WTC11 (cell line): ENCODE data around the gene EBF3. TPM values are rescaled to one million over a fixed set of nuclear protein-coding genes. Genes with fewer than 3 reads are reported as not detected.

Experiments used
- ATAC-seq: fragments of 200-7000 bp; cut with Tn5 transposase; 2 replicates; pipeline ENCODE4 v1.10.0; 2021; ENCODE audit warnings: mild to moderate bottlenecking, moderate library complexity
- CTCF ChIA-PET: fragments of 300-600 bp; sonication (Branson Sonifier 250); formaldehyde crosslinking; loops from one replicate; lab custom pipeline; 2021; ENCODE audit warnings: antibody characterized with exemption; lab: Charles Lee
- POLR2A ChIA-PET: fragments of 350-600 bp; sonication (Branson Sonifier 250); formaldehyde crosslinking; loops from one replicate; lab custom pipeline; 2021; ENCODE audit warnings: antibody characterized with exemption; lab: Charles Lee
- DNase-seq: peaks from one replicate; pipeline ENCODE4 v3.0.0; 2021; ENCODE audit warnings: low spot score
- H3K27ac Mint-ChIP-seq: 2 replicates; pipeline ENCODE4 v1.8.0; 2021; ENCODE audit warnings: mixed read lengths
- H3K27me3 Mint-ChIP-seq: 2 replicates; pipeline ENCODE4 v1.8.0; 2021; ENCODE audit warnings: low read depth, mild to moderate bottlenecking, moderate library complexity, mixed read lengths
- H3K36me3 Mint-ChIP-seq: 2 replicates; pipeline ENCODE4 v1.8.0; 2021; ENCODE audit warnings: mixed read lengths
- H3K4me1 Mint-ChIP-seq: 2 replicates; pipeline ENCODE4 v1.8.0; 2022; ENCODE audit warnings: mixed read lengths
- H3K4me3 Mint-ChIP-seq: 2 replicates; pipeline ENCODE4 v1.8.0; 2021; ENCODE audit warnings: mild to moderate bottlenecking, moderate library complexity, mixed read lengths
- H3K9me3 Mint-ChIP-seq: 2 replicates; pipeline ENCODE4 v1.8.0; 2021; ENCODE audit warnings: mixed read lengths
- CREB1 ChIP-seq: sonication (generic); formaldehyde crosslinking; IDR thresholded peaks from 2 replicates; pipeline ENCODE4 v1.8.0; 2023; ENCODE audit warnings: mild to moderate bottlenecking, missing genetic modification reagents
- ETV6 ChIP-seq: sonication (generic); formaldehyde crosslinking; IDR thresholded peaks from 2 replicates; pipeline ENCODE4 v1.8.1; 2022; ENCODE audit warnings: mild to moderate bottlenecking, missing genetic modification reagents
- FOXJ3 ChIP-seq: sonication (generic); formaldehyde crosslinking; IDR thresholded peaks from 2 replicates; pipeline ENCODE4 v1.9.0; 2021; ENCODE audit warnings: missing genetic modification reagents, mild to moderate bottlenecking, borderline replicate concordance
- KAT7 ChIP-seq: sonication (generic); formaldehyde crosslinking; IDR thresholded peaks from 2 replicates; pipeline ENCODE4 v1.8.1; 2023; ENCODE audit warnings: missing genetic modification reagents, mild to moderate bottlenecking, borderline replicate concordance
- NR3C1 ChIP-seq: sonication (generic); formaldehyde crosslinking; conservative IDR thresholded peaks from 2 replicates; pipeline ENCODE4 v1.8.1; 2023; ENCODE audit warnings: low read depth, mild to moderate bottlenecking, missing genetic modification reagents
- SMAD3 ChIP-seq: sonication (generic); formaldehyde crosslinking; IDR thresholded peaks from 2 replicates; pipeline ENCODE4 v1.8.0; 2022; ENCODE audit warnings: missing genetic modification reagents, mild to moderate bottlenecking, borderline replicate concordance
- SOX15 ChIP-seq: fragments of 250-450 bp; sonication (Bioruptor Pico); IDR thresholded peaks from 2 replicates; pipeline ENCODE4 v1.9.0; 2021; ENCODE audit warnings: mild to moderate bottlenecking
- TCF7 ChIP-seq: sonication (generic); formaldehyde crosslinking; IDR thresholded peaks from 2 replicates; pipeline ENCODE4 v1.8.0; 2022; ENCODE audit warnings: mild to moderate bottlenecking, low read depth, missing genetic modification reagents, moderate library complexity
- TEAD4 ChIP-seq: sonication (generic); formaldehyde crosslinking; IDR thresholded peaks from 2 replicates; pipeline ENCODE4 v1.8.0; 2022; ENCODE audit warnings: mild to moderate bottlenecking, missing genetic modification reagents
- ZNF219 ChIP-seq: sonication (generic); formaldehyde crosslinking; IDR thresholded peaks from 2 replicates; pipeline ENCODE4 v1.8.0; 2023; ENCODE audit warnings: missing genetic modification reagents, mild to moderate bottlenecking, borderline replicate concordance
- ZNF263 ChIP-seq: sonication (generic); formaldehyde crosslinking; IDR thresholded peaks from 2 replicates; pipeline ENCODE4 v1.8.1; 2022; ENCODE audit warnings: low read depth, mild to moderate bottlenecking, moderate library complexity, missing genetic modification reagents
- ZNF396 ChIP-seq: fragments of 250-450 bp; sonication (Bioruptor Pico); IDR thresholded peaks from 2 replicates; pipeline ENCODE4 v1.8.0; 2021; ENCODE audit warnings: mild to moderate bottlenecking, moderate library complexity, borderline replicate concordance
- ZNF416 ChIP-seq: fragments of 250-450 bp; sonication (Bioruptor Pico); IDR thresholded peaks from 2 replicates; pipeline ENCODE4 v1.9.0; 2021; ENCODE audit warnings: mild to moderate bottlenecking, inconsistent platforms
- ZNF423 ChIP-seq: fragments of 250-450 bp; sonication (Bioruptor Pico); IDR thresholded peaks from 2 replicates; pipeline ENCODE4 v2.1.2; 2022; ENCODE audit warnings: mild to moderate bottlenecking, moderate library complexity
- total RNA-seq: library from RNA; stranded (reverse); gene quantifications from 3 replicates; pipeline ENCODE4 v1.2.3, GENCODE V29; 2021
- TF ChIP-seq, protein P1 (sequence below): sonication (generic); formaldehyde crosslinking; IDR thresholded peaks from 2 replicates; pipeline ENCODE4 v1.8.1; 2023; ENCODE audit warnings: mild to moderate bottlenecking, missing genetic modification reagents
- TF ChIP-seq, protein P2 (sequence below): fragments of 250-450 bp; sonication (Bioruptor Pico); IDR thresholded peaks from 2 replicates; pipeline ENCODE4 v1.8.0; 2021; ENCODE audit warnings: mild to moderate bottlenecking
- TF ChIP-seq, protein P3 (sequence below): sonication (generic); formaldehyde crosslinking; conservative IDR thresholded peaks from 2 replicates; pipeline ENCODE4 v1.8.1; 2022; ENCODE audit warnings: mild to moderate bottlenecking, missing genetic modification reagents
- TF ChIP-seq, protein P4 (sequence below): sonication (generic); formaldehyde crosslinking; IDR thresholded peaks from 2 replicates; pipeline ENCODE4 v1.8.1; 2022; ENCODE audit warnings: low read depth, missing genetic modification reagents, borderline replicate concordance
- TF ChIP-seq, protein P5 (sequence below): fragments of 250-450 bp; sonication (Bioruptor Pico); IDR thresholded peaks from 2 replicates; pipeline ENCODE4 v1.9.0; 2021; ENCODE audit warnings: mild to moderate bottlenecking

EBF3 gene
- total RNA-seq, 1 experiment from 2014 or later = 1.2 TPM

DNA sequence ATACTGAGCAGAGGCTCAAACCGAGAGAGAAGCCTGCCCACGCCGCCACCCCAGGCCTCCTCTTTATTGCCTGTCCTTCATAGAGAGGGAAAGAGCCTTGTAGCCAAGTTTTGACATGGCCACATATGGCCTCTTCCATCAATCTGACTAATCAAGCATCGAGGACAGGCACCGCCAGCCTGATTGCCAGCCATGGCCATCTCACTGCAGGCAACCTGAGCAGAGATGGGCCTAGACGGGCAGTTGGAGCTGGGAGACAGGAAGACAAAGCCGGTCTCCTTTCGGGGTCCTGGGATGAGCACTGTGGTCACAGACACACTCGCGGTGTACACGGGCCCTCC, 67.2 kb downstream of the EBF3 start:
- Mint-ChIP-seq H3K9me3 (no peaks in the 10 kb centered on the region), H3K4me3 (no peak overlapping the region), H3K27me3 (peaks cover 49% of the 10 kb centered on the region), H3K36me3 (no peaks in the 10 kb centered on the region), H3K27ac (no peak overlapping the region), H3K4me1 (peaks cover 88% of the 10 kb centered on the region)
- ChIA-PET POLR2A (no interaction called here), CTCF (interaction anchor here (0.9 to 1.0 kb wide), 3 partner anchors 11 to 72 kb away, joined by 3 to 8 read pairs (median 3); no protein-coding TSS in a partner anchor)
- no peak for ATAC-seq
- no peak for TF ChIP-seq ZNF396
- TF ChIP-seq, protein P1, sequence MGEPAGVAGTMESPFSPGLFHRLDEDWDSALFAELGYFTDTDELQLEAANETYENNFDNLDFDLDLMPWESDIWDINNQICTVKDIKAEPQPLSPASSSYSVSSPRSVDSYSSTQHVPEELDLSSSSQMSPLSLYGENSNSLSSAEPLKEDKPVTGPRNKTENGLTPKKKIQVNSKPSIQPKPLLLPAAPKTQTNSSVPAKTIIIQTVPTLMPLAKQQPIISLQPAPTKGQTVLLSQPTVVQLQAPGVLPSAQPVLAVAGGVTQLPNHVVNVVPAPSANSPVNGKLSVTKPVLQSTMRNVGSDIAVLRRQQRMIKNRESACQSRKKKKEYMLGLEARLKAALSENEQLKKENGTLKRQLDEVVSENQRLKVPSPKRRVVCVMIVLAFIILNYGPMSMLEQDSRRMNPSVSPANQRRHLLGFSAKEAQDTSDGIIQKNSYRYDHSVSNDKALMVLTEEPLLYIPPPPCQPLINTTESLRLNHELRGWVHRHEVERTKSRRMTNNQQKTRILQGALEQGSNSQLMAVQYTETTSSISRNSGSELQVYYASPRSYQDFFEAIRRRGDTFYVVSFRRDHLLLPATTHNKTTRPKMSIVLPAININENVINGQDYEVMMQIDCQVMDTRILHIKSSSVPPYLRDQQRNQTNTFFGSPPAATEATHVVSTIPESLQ = no peak
- TF ChIP-seq ZNF263 (CRISPR knock-in tag) = no peak
- TF ChIP-seq, protein P2, sequence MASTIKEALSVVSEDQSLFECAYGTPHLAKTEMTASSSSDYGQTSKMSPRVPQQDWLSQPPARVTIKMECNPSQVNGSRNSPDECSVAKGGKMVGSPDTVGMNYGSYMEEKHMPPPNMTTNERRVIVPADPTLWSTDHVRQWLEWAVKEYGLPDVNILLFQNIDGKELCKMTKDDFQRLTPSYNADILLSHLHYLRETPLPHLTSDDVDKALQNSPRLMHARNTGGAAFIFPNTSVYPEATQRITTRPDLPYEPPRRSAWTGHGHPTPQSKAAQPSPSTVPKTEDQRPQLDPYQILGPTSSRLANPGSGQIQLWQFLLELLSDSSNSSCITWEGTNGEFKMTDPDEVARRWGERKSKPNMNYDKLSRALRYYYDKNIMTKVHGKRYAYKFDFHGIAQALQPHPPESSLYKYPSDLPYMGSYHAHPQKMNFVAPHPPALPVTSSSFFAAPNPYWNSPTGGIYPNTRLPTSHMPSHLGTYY = no peak
- no peak for TF ChIP-seq ETV6 (CRISPR knock-in tag)
- TF ChIP-seq TCF7 (CRISPR knock-in tag) = no peak
- TF ChIP-seq NR3C1 (CRISPR knock-in tag) = no peak
- TF ChIP-seq, protein P3, sequence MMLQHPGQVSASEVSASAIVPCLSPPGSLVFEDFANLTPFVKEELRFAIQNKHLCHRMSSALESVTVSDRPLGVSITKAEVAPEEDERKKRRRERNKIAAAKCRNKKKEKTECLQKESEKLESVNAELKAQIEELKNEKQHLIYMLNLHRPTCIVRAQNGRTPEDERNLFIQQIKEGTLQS (CRISPR knock-in tag) = no peak
- TF ChIP-seq SOX15 (CRISPR knock-in tag) = no peak
- no peak for TF ChIP-seq KAT7 (CRISPR knock-in tag)
- no peak for DNase-seq

DNA sequence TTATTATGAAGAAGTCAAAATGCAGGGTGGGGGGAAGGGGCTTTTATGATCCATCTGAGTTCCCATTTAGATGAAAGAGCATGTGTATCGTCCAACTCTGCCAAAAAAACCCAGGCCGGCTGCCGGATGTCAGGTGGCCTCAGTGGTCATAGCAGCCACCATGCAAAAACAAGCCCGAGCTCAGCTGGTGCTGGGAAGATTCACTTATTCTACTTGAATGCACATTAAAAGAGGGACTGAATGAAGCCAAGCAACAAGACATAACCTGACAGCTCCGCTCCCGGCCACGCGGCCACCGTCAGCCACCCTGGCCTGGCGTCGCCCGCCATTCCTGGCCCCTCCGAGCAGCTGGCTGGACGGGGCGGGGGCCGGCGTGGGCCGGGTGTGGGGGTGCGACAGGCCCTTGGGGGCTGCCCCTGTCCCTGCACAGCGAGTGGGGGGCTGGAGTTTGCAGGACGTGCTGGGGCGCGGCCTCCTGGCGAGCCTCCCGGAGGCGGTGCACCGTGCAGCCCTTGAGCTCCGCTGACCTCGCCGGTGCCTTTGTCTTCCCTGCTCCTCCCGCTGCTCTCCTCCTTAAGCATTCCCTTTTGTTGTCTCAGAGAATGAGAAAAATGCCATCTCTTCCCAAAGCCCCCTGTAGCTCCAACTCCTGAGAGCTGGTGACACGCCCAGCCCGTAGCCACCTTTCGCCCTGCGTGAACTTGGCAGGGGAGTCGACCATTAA, 67.8 kb downstream of the EBF3 start:
- no peak for DNase-seq
- Mint-ChIP-seq H3K27ac (0 out of 2 replicates have a peak overlapping the region, but pooled peaks have one; percentile 37), H3K27me3 (peaks cover 48% of the 10 kb centered on the region), H3K4me3 (no peak overlapping the region), H3K4me1 (peaks cover 88% of the 10 kb centered on the region), H3K36me3 (no peaks in the 10 kb centered on the region), H3K9me3 (no peaks in the 10 kb centered on the region)
- TF ChIP-seq ZNF219 (CRISPR knock-in tag) = no peak
- peak; percentile 78 for TF ChIP-seq ZNF423 (CRISPR knock-in tag)
- peak; percentile 43; the same call in 1 of the 2 replicates for TF ChIP-seq ZNF263 (CRISPR knock-in tag)
- peak; percentile 23; the same call in 1 of the 2 replicates for TF ChIP-seq ETV6 (CRISPR knock-in tag)
- POLR2A ChIA-PET = no interaction called here
- CTCF ChIA-PET = interaction anchor here (0.9 to 1.0 kb wide), 3 partner anchors 11 to 257 kb away, joined by 3 to 8 read pairs (median 3); no protein-coding TSS in a partner anchor
- peak; percentile 60 for ATAC-seq

DNA sequence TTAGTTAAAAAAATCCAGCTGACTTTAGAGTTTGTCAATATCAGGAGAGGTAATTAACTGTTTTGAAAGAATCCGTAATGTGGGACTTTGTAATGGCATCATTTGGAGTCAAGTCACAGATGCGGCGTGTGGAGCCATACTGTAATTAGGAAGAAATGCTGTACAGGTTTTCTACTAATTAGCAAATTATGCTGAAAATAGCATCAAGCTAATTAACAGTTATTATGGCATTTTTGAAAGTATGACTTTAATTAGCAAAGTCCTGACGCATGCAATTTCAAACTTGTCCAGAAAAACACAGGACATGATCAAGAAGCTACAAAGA, 68.3 kb downstream of the EBF3 start:
- POLR2A ChIA-PET = no interaction called here
- DNase-seq (no peak), ATAC-seq (no peak)
- Mint-ChIP-seq H3K36me3 (no peaks in the 10 kb centered on the region), H3K27ac (no peak overlapping the region), H3K4me3 (no peak overlapping the region), H3K4me1 (peaks cover 88% of the 10 kb centered on the region), H3K9me3 (no peaks in the 10 kb centered on the region), H3K27me3 (peaks cover 43% of the 10 kb centered on the region)
- TF ChIP-seq TEAD4 (CRISPR knock-in tag) = no peak
- TF ChIP-seq CREB1 = no peak
- TF ChIP-seq, protein P4, sequence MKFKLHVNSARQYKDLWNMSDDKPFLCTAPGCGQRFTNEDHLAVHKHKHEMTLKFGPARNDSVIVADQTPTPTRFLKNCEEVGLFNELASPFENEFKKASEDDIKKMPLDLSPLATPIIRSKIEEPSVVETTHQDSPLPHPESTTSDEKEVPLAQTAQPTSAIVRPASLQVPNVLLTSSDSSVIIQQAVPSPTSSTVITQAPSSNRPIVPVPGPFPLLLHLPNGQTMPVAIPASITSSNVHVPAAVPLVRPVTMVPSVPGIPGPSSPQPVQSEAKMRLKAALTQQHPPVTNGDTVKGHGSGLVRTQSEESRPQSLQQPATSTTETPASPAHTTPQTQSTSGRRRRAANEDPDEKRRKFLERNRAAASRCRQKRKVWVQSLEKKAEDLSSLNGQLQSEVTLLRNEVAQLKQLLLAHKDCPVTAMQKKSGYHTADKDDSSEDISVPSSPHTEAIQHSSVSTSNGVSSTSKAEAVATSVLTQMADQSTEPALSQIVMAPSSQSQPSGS (CRISPR knock-in tag) = no peak
- TF ChIP-seq FOXJ3 = no peak
- no peak for TF ChIP-seq SMAD3 (CRISPR knock-in tag)
- TF ChIP-seq, protein P5, sequence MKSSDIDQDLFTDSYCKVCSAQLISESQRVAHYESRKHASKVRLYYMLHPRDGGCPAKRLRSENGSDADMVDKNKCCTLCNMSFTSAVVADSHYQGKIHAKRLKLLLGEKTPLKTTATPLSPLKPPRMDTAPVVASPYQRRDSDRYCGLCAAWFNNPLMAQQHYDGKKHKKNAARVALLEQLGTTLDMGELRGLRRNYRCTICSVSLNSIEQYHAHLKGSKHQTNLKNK (CRISPR knock-in tag) = no peak
- no peak for TF ChIP-seq ZNF416 (CRISPR knock-in tag)
- CTCF ChIA-PET = interaction anchor here (0.9 to 1.0 kb wide), 2 partner anchors 17 to 258 kb away, joined by 3 to 8 read pairs; no protein-coding TSS in a partner anchor
